Keratinocyte (primary cell): ENCODE measurements around the gene KRTAP9-9.

Source experiments
- EZH2 ChIP-seq: IDR thresholded peaks from one replicate; pipeline ENCODE4 v1.6.1; 2012; ENCODE audit warnings: inconsistent platforms, mild to moderate bottlenecking, low read length, moderate library complexity
- TF ChIP-seq, protein P1 (sequence below), 3 experiments: IDR thresholded peaks in 1 of 3; conservative IDR thresholded peaks in 1 of 3; optimal IDR thresholded peaks in 1 of 3; 2 replicates in 2 of 3; 3 replicates in 1 of 3; pipeline versions ENCODE3 to v1.5.1; 2011; ENCODE audit warnings: low read length in 3 of 3, mild to moderate bottlenecking in 3 of 3, moderate library complexity in 2 of 3, control low read depth in 1 of 3, inconsistent platforms in 1 of 3; ENCODE audit not compliant: insufficient read depth in 2 of 3; ENCODE audit errors: extremely low read depth in 1 of 3

DNA sequence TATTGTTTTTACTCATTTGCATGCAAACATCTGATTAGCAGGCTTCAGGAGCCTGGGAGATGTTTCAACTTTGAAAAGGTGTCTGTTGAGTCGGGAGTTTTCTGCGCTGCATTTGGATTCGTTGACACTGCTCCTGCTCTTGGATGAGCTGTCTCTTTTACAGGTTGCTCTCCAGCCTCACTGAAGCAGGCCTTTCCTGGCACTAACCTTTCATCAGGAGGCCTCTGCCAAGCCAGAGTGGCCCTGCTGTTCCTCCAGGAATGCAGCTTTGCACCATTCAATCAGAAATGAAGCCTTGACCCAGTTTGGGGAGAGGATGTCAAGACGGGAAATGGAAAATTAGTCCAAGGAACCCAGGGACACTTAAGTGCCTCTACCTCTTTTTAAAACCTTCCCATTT lies 47.8 kb downstream of the KRTAP9-9 start:
- no peak for TF ChIP-seq EZH2
- TF ChIP-seq, protein P1, sequence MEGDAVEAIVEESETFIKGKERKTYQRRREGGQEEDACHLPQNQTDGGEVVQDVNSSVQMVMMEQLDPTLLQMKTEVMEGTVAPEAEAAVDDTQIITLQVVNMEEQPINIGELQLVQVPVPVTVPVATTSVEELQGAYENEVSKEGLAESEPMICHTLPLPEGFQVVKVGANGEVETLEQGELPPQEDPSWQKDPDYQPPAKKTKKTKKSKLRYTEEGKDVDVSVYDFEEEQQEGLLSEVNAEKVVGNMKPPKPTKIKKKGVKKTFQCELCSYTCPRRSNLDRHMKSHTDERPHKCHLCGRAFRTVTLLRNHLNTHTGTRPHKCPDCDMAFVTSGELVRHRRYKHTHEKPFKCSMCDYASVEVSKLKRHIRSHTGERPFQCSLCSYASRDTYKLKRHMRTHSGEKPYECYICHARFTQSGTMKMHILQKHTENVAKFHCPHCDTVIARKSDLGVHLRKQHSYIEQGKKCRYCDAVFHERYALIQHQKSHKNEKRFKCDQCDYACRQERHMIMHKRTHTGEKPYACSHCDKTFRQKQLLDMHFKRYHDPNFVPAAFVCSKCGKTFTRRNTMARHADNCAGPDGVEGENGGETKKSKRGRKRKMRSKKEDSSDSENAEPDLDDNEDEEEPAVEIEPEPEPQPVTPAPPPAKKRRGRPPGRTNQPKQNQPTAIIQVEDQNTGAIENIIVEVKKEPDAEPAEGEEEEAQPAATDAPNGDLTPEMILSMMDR (optimal IDR thresholded peaks at IDR 0.05 in 1 of 3, IDR thresholded peaks at IDR 0.05 in 1 of 3, conservative IDR thresholded peaks at IDR 0.05 in 1 of 3; ENCODE audit: extremely low read depth in 1 of 3, insufficient read depth in 2 of 3, low read length in 3 of 3): no peak
